OCI-LY3 (cell line): ENCODE measurements around the gene C9orf50.
"Not testable (repeated sequence)": the region's sequence is repeated elsewhere in the genome, so short reads cannot be mapped to it uniquely, and the experiment has no call there.

Experiments used
- EZH2phosphoT487 ChIP-seq: fragments of 200-600 bp; shearing (Covaris generic); IDR thresholded peaks from 2 replicates; pipeline ENCODE4 v1.6.1; 2018; ENCODE audit warnings: antibody characterized with exemption, mixed run types, low read depth
- TF ChIP-seq, protein P1 (sequence below): fragments of 200-600, 300-600 bp; sonication (generic); IDR thresholded peaks from 2 replicates; pipeline ENCODE4 v1.5.1; 2014; ENCODE audit warnings: antibody characterized with exemption, low read length, low read depth

DNA sequence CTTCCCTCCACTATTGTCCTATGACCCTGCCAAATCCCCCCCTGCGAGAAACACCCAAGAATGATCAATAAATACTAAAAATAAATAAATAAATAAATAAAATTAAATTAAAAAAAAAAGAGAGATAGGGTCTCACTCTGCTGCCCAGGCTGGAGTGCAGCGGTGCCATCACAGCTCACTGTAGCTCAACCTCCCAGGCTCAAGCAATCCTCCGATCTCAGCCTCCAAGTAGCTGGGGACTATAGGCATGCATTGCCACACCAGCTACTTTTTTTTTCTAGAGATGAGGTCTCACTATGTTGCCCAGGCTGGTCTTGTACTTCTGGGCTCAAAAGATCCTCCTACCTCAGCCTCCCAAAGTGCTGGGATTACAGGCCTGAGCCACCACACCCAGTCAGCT lies 41.3 kb upstream of the C9orf50 start:
- TF ChIP-seq, protein P1, sequence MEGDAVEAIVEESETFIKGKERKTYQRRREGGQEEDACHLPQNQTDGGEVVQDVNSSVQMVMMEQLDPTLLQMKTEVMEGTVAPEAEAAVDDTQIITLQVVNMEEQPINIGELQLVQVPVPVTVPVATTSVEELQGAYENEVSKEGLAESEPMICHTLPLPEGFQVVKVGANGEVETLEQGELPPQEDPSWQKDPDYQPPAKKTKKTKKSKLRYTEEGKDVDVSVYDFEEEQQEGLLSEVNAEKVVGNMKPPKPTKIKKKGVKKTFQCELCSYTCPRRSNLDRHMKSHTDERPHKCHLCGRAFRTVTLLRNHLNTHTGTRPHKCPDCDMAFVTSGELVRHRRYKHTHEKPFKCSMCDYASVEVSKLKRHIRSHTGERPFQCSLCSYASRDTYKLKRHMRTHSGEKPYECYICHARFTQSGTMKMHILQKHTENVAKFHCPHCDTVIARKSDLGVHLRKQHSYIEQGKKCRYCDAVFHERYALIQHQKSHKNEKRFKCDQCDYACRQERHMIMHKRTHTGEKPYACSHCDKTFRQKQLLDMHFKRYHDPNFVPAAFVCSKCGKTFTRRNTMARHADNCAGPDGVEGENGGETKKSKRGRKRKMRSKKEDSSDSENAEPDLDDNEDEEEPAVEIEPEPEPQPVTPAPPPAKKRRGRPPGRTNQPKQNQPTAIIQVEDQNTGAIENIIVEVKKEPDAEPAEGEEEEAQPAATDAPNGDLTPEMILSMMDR: not testable (repeated sequence)
- TF ChIP-seq EZH2phosphoT487: not testable (repeated sequence)
